Stimulated activated CD8-positive, alpha-beta memory T cell treated with anti-CD3 and anti-CD28 coated beads, Interleukin-7, amount 100 ng/mL, for 1 hour (primary cell): ENCODE measurements around the gene C1orf159.
"Not testable (repeated sequence)": the region's sequence is repeated elsewhere in the genome, so short reads cannot be mapped to it uniquely, and the experiment has no call there.

Experiments used
- DNase-seq, 2 donors: peaks; one replicate each; pipeline ENCODE4 v3.0.0-alpha.2; 2020; ENCODE audit warnings: low read depth in 2 of 2

Gene C1orf159

GRCh38 chr1:1149416-1149815 lies 33.5 kb upstream of the C1orf159 start:
- DNase-seq = no peak

- DNase-seq = no peak
These were observed 32.7 kb upstream of the C1orf159 start for GRCh38 chr1:1148569-1148968.

- DNase-seq = no peak
These were observed 32.2 kb upstream of the C1orf159 start for GRCh38 chr1:1148061-1148460.

DNA sequence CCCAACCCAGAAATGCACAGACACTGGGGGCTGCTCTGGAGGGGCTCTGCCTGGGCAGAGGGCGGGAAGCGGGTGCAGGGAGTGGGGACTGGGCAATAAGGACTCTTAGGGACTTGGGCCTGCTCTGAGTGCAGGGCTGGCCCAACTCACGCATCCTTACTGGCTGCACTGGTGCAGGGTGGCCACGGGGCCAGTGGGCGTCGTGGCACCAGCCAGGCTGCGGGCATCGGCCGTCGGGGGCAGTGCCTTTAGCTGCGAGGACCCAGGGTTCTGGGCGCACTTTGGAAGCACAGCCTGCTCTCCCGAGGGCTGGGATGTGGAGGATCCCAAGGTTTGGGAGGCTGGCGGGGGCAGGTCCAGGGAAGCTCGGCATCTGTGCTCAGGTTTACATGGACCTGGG lies 30.7 kb upstream of the C1orf159 start:
- DNase-seq = no peak

GRCh38 chr1:1146026-1146425 lies 30.1 kb upstream of the C1orf159 start:
- no peak for DNase-seq

DNA sequence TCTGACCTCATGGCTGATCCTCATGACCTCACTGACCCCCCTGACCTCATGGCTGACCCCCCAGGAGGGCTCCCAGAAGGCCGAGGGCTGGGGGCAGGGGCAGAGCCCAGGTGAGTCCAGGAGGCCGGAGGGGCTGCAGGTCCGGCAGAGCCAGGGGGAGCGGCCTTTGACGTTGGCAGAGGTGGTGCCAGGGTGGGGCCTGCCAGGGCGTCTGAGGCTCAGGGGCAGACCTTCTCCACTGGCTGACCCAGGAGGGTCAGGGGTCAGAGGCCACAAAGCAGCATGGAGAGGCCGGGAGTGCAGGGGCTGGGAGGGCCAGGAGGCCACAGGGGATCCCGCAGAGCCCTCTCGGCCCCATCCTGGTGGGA lies 29.6 kb upstream of the C1orf159 start:
- DNase-seq = no peak

DNA sequence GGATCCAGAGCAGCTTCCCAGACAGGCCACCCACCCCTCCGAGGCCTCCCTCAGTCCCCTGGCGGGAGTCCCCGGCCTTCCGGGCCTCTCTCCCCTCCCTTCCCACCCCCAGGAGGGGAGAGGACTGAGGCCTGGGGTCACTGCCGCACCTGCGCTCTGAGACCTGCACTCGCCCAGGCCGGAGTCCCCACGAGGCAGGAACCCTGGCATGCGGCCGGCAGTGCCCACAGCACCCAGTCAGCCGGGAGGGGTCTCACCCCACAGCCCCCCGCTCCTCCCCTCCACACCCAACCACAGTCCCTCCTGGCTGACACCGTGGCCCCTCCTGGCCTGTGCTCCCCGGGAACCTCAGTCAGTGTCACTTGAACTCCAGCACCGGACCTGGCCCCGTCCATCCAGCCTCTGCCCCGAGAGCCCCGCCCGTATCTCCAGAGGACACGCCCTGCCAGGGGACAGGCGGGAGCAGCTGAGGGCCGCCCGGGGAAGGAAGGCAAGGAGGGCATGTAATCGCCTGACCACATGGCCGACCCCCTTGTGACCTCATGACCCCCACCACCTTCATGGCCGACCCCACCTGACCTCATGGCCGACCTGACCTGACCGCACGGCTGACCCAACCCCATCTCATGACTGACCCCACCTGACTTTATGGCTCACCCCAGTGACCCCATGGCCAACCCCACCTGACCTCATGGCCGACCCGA lies 29.1 kb upstream of the C1orf159 start:
- no peak for DNase-seq

- DNase-seq = peak in 1 of 2 donors; percentile 20
These were observed 28.4 kb upstream of the C1orf159 start for GRCh38 chr1:1144122-1144842.

GRCh38 chr1:1143636-1144035 lies 27.7 kb upstream of the C1orf159 start:
- no peak for DNase-seq

DNA sequence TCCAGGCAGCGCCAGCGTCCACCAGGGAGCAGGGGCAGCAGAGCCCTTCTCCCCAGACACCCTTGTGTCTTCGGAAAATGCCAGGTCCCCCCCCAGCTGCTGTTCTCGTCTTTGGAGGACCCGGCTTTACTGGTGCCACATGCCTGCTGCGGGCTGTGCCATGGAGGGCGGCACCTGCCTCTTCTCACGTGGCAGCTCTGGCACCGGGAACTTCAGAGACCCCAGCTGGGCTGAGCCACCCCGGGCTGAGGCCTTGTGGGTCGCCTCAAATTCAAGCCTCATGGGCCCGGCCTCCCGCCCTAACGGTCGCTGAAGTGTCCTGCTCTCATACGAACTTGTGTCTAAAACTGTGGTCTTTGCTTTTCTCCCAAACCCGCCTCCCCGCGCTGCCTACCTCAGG lies 27.0 kb upstream of the C1orf159 start:
- DNase-seq = no peak

GRCh38 chr1:1142352-1142751 lies 26.5 kb upstream of the C1orf159 start:
- not testable (repeated sequence) for DNase-seq

DNA sequence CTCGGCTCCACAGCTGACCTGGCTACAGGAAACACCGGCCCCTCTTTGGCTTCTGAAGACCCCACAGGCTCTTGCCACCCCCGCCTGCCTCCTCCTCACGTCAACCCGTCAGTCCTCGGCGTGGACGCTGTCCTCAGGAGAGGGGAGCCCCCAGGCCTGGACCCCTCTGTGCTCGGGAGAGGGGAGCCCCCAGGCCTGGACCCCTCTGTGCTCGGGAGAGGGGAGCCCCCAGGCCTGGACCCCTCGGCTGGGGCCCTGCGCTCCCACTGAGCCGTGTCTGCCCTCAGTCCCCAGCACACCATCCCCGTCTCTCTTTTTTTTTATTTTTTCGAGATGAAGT lies 26.0 kb upstream of the C1orf159 start:
- DNase-seq = no peak

DNA sequence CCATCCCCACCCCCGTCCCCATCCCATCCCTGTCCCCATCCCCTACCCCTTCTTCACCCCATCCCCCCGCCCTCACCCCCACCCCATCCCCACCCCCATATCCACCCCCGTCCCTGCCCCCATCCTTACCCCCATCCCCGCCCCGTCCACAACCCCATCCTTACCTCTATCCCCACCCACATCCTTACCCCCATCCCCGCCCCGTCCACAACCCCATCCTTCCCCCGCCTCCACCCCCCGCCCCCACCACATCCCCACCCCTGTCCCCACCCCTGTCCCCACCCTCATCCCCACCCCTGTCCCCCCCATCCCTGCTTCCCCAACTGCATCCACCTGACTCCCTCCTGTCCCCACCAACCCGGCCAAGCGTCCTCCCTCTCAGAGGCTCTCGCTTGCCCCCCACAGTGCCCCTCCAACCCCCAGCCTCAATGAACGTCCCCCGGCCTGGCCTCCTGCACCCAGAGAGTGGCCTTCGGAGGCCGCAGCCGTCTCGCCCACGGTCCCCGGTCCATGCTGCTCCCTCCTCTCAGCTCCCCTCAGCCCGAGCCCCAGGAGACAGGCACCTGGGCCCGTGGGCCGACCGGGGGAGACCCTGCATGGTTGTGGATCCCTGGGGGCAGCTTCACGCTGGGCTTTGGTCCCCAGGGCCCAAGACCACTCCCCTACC lies 25.5 kb upstream of the C1orf159 start:
- no peak for DNase-seq

GRCh38 chr1:1140673-1141072 lies 24.8 kb upstream of the C1orf159 start:
- no peak for DNase-seq

- DNase-seq = peak; percentile 36 to 44
These were observed 21.6 kb upstream of the C1orf159 start for GRCh38 chr1:1137256-1138045.

- no peak for DNase-seq
These were observed 20.8 kb upstream of the C1orf159 start for GRCh38 chr1:1136547-1137230.

GRCh38 chr1:1135339-1136136 lies 19.6 kb upstream of the C1orf159 start:
- no peak for DNase-seq

DNA sequence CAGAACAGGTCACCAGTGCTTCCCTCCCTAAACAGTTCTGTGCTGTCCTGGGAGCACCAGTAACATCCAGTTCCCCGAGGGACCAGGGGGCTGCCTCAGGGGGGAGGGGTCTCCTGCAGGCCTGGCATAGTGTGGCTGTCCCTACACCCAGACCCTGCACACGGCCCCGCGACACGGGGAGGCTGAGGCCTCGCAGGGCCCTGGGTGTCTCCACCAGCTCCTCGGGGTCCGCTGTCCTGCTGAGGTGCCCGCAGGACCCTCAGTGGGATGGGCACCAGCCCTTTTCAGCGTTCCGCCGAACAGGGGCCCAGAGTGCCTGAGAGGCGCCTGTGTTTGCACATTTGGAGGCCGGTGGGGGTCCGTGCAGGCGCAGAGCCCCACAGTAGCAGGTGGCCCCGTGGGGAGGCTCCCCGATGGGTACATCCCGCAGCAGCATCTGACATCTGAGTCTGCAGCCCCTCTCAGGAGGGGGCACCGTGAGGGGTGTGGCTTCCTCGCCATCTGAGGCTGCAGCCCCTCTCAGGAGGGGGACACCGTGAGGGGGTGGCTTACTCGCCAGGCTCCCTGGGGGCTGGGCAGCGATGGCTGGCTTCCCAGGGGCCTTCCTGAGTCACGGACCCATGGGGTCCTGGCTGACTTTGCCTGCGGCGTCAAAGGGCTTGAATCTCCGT lies 18.5 kb upstream of the C1orf159 start:
- no peak for DNase-seq

DNA sequence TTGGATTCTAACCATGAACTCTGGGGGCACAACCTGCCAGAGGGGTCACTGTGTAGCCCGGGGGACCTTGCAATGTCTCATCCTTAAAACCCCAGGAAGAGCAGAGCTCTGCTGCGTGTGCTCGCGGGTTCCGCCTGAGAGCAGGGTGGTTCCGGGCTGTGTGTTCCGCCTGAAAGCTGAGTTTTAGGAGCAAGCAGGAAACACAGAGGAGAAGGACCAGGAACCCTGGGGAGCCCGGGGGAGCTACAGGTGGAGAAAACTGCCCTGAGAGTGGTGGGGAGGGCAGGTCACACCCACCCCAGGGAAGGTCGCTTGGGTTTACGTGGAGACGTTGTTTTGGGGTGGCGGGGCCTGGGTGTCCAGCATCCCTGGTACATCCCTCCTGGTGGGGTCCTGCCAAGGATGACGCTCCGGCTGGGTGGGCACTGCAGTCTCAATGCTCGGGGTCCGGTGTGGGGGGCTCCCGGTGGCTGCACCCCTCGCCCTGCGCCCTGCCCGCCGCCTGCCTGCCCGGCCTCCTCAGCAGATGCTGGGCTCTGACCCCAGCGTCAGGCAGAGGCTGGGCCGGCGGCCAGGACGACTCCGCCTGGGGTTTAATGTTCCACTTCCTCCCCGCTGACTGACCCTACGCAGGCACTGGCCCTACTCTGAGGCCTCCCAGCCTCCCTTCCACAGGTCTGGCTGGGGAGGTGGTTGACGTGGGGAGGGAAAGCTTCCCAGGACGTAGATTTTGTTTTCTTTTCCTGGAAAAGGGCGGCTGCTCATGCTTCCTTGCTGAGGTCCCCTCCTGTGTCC lies 17.3 kb upstream of the C1orf159 start:
- no peak for DNase-seq
